Keratinocyte (primary cell): Measurements from ENCODE around the gene HOXB9. TPM values are rescaled to one million over a fixed set of nuclear protein-coding genes. Genes with fewer than 3 reads are reported as not detected.
A peak's percentile ranks its signal among the peaks of the same experiment; 100 is the strongest.

Experiments
- DNase-seq: peaks from one replicate; pipeline ENCODE4 v3.0.0-alpha.2; 2011; ENCODE audit warnings: low read depth, missing footprints, low spot score
- FAIRE-seq: peaks from 2 replicates; lab custom pipeline; 2011; peaks lifted over from hg19 to GRCh38; lab: Jason Lieb, UNC
- H2AFZ ChIP-seq: 2 replicates; pipeline ENCODE4 v1.6.0; 2012; ENCODE audit warnings: low read length, control low read depth, inconsistent platforms; ENCODE audit not compliant: control insufficient read depth
- H3K27ac ChIP-seq: 2 replicates; pipeline ENCODE4 v1.5.1; 2011; ENCODE audit warnings: low read length; ENCODE audit not compliant: control insufficient read depth, insufficient read depth
- H3K27me3 ChIP-seq: 3 replicates; pipeline ENCODE4 v1.6.0; 2011; ENCODE audit warnings: low read length; ENCODE audit not compliant: control insufficient read depth, insufficient read depth; ENCODE audit errors: extremely low read depth
- H3K36me3 ChIP-seq, 2 experiments: 2 replicates in 1 of 2; 3 replicates in 1 of 2; pipeline ENCODE4 v1.5.1; 2011; ENCODE audit warnings: low read length in 2 of 2, mild to moderate bottlenecking in 1 of 2; ENCODE audit not compliant: control insufficient read depth in 2 of 2, insufficient read depth in 2 of 2; ENCODE audit errors: extremely low read depth in 1 of 2
- H3K4me1 ChIP-seq: 3 replicates; pipeline ENCODE4 v1.5.1; 2011; ENCODE audit warnings: low read length; ENCODE audit not compliant: control insufficient read depth, insufficient read depth; ENCODE audit errors: extremely low read depth
- H3K4me2 ChIP-seq: 3 replicates; pipeline ENCODE4 v1.6.0; 2011; ENCODE audit warnings: low read depth, low read length; ENCODE audit not compliant: control insufficient read depth, insufficient read depth; ENCODE audit errors: extremely low read depth
- H3K4me3 ChIP-seq, 3 experiments: fragments of 200-600 bp in 1 of 3; sonication (generic) in 1 of 3; 2 replicates in 2 of 3; 3 replicates in 1 of 3; pipeline ENCODE4 v1.5.1; 2011 to 2016; ENCODE audit warnings: low read length in 3 of 3, mild to moderate bottlenecking in 3 of 3, control low read depth in 2 of 3, inconsistent platforms in 1 of 3, low read depth in 1 of 3, mixed read lengths in 1 of 3, mixed run types in 1 of 3, moderate library complexity in 1 of 3; ENCODE audit not compliant: control insufficient read depth in 2 of 3, insufficient read depth in 2 of 3; ENCODE audit errors: extremely low read depth in 1 of 3
- H3K79me2 ChIP-seq: 2 replicates; pipeline ENCODE4 v1.6.0; 2012; ENCODE audit warnings: low read length; ENCODE audit not compliant: control insufficient read depth, insufficient read depth
- H3K9ac ChIP-seq: 3 replicates; pipeline ENCODE4 v1.6.0; 2011; ENCODE audit warnings: low read length; ENCODE audit not compliant: control insufficient read depth, insufficient read depth; ENCODE audit errors: extremely low read depth
- H3K9me1 ChIP-seq: 3 replicates; pipeline ENCODE4 v1.6.0; 2011; ENCODE audit warnings: low read length; ENCODE audit not compliant: control insufficient read depth, insufficient read depth; ENCODE audit errors: extremely low read depth
- H3K9me3 ChIP-seq: 2 replicates; pipeline ENCODE4 v1.5.1; 2012; ENCODE audit warnings: low read depth, low read length; ENCODE audit not compliant: control insufficient read depth
- H4K20me1 ChIP-seq: 3 replicates; pipeline ENCODE4 v1.6.0; 2011; ENCODE audit warnings: low read length; ENCODE audit not compliant: control insufficient read depth, insufficient read depth; ENCODE audit errors: extremely low read depth
- CTCF ChIP-seq, 3 experiments: IDR thresholded peaks in 1 of 3; conservative IDR thresholded peaks in 1 of 3; optimal IDR thresholded peaks in 1 of 3; 2 replicates in 2 of 3; 3 replicates in 1 of 3; pipeline versions ENCODE3 to v1.5.1; 2011; ENCODE audit warnings: low read length in 3 of 3, mild to moderate bottlenecking in 3 of 3, moderate library complexity in 2 of 3, control low read depth in 1 of 3, inconsistent platforms in 1 of 3; ENCODE audit not compliant: insufficient read depth in 2 of 3; ENCODE audit errors: extremely low read depth in 1 of 3
- EZH2 ChIP-seq: IDR thresholded peaks from one replicate; pipeline ENCODE4 v1.6.1; 2012; ENCODE audit warnings: inconsistent platforms, mild to moderate bottlenecking, low read length, moderate library complexity
- dilution Hi-C: fragments of 300-500 bp; cut with MboI; formaldehyde crosslinking; loops from one replicate; pipeline ENCODE4 v1.7.0; 2020; ENCODE audit warnings: low sequenced_read_pairs; ENCODE audit not compliant: extremely low pct_ligation_motif_present
- polyA plus RNA-seq, 5 experiments: library from polyadenylated mRNA; depleted of rRNA in 3 of 5; stranded (reverse) in 3 of 5; stranded (forward) in 1 of 5; unstranded in 1 of 5; fragments of >200 nt; gene quantifications; 1 replicate in 1 of 5; 2 replicates in 3 of 5; 3 replicates in 1 of 5; pipeline versions ENCODE4 v1.2.1 to v1.2.3, GENCODE V29; 2011 to 2012; ENCODE audit warnings: missing spikeins in 2 of 5, low read depth in 1 of 5, low replicate concordance in 1 of 5

HOXB9 gene
- polyA plus RNA-seq, 1 donor (not counting 4 experiments of a cell fraction or from before 2014, with no cell fraction given) = 0.03 TPM

DNA sequence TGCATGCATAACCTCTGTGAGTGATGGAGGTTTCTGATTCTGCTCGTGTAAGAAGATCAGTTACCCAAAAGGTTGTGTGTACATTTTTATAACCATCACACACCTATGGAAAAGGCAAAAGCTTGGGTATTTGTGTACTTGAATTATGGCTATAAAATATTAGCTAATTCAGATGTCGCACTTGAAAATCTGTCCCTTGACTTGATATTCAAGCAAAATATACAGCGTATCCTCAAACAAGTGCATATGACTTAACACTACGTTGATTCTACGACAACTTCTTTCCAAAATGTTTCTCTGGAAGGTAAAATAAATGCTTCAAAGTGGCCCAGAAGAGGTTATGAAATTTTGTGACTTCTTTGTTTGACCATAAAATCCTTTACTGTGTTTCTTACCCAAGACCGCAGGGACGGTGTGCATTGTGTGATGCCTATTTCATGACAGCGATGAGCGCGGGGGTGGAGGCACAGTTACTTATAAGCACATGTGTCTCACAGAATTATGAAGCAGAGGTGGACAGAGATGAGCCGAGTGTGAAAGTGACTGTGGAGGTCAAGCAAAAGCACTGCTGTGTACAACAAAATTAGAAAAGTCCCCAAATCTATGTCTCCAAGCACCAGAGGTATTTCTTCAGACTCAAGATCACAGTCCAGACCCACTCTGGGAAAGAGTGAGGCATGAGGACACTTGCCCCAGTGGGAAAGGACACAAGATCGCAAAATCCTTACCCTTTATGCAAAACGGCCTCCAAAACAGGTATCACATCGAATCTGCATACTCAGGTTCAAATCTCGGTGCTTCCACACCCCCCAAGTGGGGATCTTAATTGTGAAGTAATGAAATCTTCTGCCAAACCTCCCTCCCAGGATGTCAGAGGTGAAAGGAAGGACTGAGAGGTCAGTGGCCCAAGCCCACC is 4.1 kb upstream of the HOXB9 start:
- H3K4me2 ChIP-seq = no peak overlapping the region
- H4K20me1 ChIP-seq = peaks cover 9% of the 10 kb centered on the region
- no peak overlapping the region for H3K27ac ChIP-seq
- H3K4me1 ChIP-seq = peaks cover 3% of the 10 kb centered on the region
- no peaks in the 10 kb centered on the region for H3K36me3 ChIP-seq
- peak; percentile 38 for TF ChIP-seq EZH2
- no peak for TF ChIP-seq CTCF (optimal IDR thresholded peaks at IDR 0.05 in 1 of 3, IDR thresholded peaks at IDR 0.05 in 1 of 3, conservative IDR thresholded peaks at IDR 0.05 in 1 of 3; ENCODE audit: extremely low read depth in 1 of 3, insufficient read depth in 2 of 3, low read length in 3 of 3)
- DNase-seq (no peak), FAIRE-seq (no peak)
- H3K9me3 ChIP-seq = no peaks in the 10 kb centered on the region
- no peak overlapping the region for H3K4me3 ChIP-seq
- peaks cover 100% of the 10 kb centered on the region for H3K27me3 ChIP-seq
- H3K9me1 ChIP-seq = no peaks in the 10 kb centered on the region
- no peak overlapping the region for H3K9ac ChIP-seq
- dilution Hi-C loops = no loop called here
- H2AFZ ChIP-seq = no peak overlapping the region
- H3K79me2 ChIP-seq = no peaks in the 10 kb centered on the region

DNA sequence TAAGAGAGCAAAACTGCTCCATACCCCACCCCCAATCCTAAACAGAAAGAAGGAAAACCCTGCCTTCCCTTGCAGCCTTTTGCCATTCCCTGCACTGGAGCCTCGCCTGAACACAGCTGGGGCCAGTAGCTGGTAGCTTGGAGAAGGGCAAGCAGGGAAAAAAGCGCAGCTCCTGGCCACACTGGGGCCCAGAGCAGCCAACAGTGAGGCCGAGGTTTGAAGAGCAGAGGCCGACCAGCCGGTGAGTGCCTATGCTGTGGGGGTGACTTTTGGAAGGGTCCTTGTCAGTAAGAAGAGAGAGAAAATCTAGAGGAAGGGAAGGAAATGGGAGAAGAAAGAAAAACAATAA is 3.2 kb upstream of the HOXB9 start:
- Histone ChIP-seq H3K4me2 (no peak overlapping the region), H3K9me3 (no peaks in the 10 kb centered on the region), H2AFZ (no peak overlapping the region), H3K36me3 (no peaks in the 10 kb centered on the region), H3K27ac (no peak overlapping the region), H3K79me2 (no peaks in the 10 kb centered on the region), H3K9ac (no peak overlapping the region), H4K20me1 (peaks cover 5% of the 10 kb centered on the region), H3K27me3 (peaks cover 100% of the 10 kb centered on the region), H3K4me3 (no peak overlapping the region), H3K4me1 (peaks cover 3% of the 10 kb centered on the region), H3K9me1 (no peaks in the 10 kb centered on the region)
- DNase-seq (no peak), FAIRE-seq (no peak)
- dilution Hi-C loops = no loop called here
- TF ChIP-seq CTCF (optimal IDR thresholded peaks at IDR 0.05 in 1 of 3, IDR thresholded peaks at IDR 0.05 in 1 of 3, conservative IDR thresholded peaks at IDR 0.05 in 1 of 3; ENCODE audit: extremely low read depth in 1 of 3, insufficient read depth in 2 of 3, low read length in 3 of 3) = no peak
- peak; percentile 11 for TF ChIP-seq EZH2
